ENCODE results near the gene FAM13C. TPM values are rescaled to one million over a fixed set of nuclear protein-coding genes. Genes with fewer than 3 reads are reported as not detected.

FAM13C gene
- total and polyA plus RNA-seq, 2 of the 4 experiments (the other 2 are of a cell fraction): 1.6 to 2.9 TPM

GRCh38 chr10:59301067-59301754 is 61.1 kb downstream of the FAM13C start:
- no peaks in the 10 kb centered on the region for H4K20me1 ChIP-seq (ENCODE audit: insufficient read depth, low read length)
- H3K9me1 ChIP-seq (ENCODE audit: insufficient read depth, low read length): no peaks in the 10 kb centered on the region
- H3K27me3 ChIP-seq (ENCODE audit: control insufficient read depth, insufficient read depth, low read length): no peaks in the 10 kb centered on the region
- in situ Hi-C loops (cut with MboI; ENCODE audit: low sequenced_read_pairs): no loop called here
- no peak overlapping the region for H2BK20ac ChIP-seq (ENCODE audit: low read depth, low read length)
- H3K9ac ChIP-seq (ENCODE audit: low read depth, low read length): no peak overlapping the region
- H3K18ac ChIP-seq (ENCODE audit: low read depth, low read length): no peak overlapping the region
- intact Hi-C loops (cut with micrococcal nuclease): no loop called here
- H3K36me3 ChIP-seq (ENCODE audit: control insufficient read depth, insufficient read depth, low read length): no peaks in the 10 kb centered on the region
- H3K27ac ChIP-seq (ENCODE audit: insufficient read depth, low read length): no peak overlapping the region
- peaks cover 3% of the 10 kb centered on the region; the same call in 1 of the 2 replicates for H3K4me1 ChIP-seq (ENCODE audit: control insufficient read depth, insufficient read depth, low read length)
- no peaks in the 10 kb centered on the region for H3K9me3 ChIP-seq (ENCODE audit: control insufficient read depth, insufficient read depth, low read length)
- H4K5ac ChIP-seq (ENCODE audit: low read depth, low read length): no peak overlapping the region
- ATAC-seq (ENCODE audit: low read depth): no peak
- no peak overlapping the region for H4K91ac ChIP-seq (ENCODE audit: insufficient read depth, low read depth, low read length)
- H3K4ac ChIP-seq (ENCODE audit: low read depth, low read length): no peak overlapping the region
- no peak overlapping the region for H2AK5ac ChIP-seq (ENCODE audit: low read depth, low read length)
- no peak overlapping the region for H3K23ac ChIP-seq (ENCODE audit: low read depth, low read length)
- dilution Hi-C loops (cut with HindIII; ENCODE audit: low sequenced_read_pairs, unreplicated experiment): no loop called here
- no peak overlapping the region for H2BK120ac ChIP-seq (ENCODE audit: low read depth, low read length)
- H3K56ac ChIP-seq (ENCODE audit: extremely low read depth, insufficient read depth, low read length): no peak overlapping the region
- ChIA-PET CTCF (no interaction called here), POLR2A (ENCODE audit: unreplicated experiment) (no interaction called here)
- no peaks in the 10 kb centered on the region for H3K79me1 ChIP-seq (ENCODE audit: low read depth in 1 of 2, low read length in 2 of 2)
- DNase-seq: no peak
- no CpG with 5 or more reads among the region's 6 CpGs for WGBS, 2 experiments (ENCODE audit: extremely low coverage in 2 of 2, insufficient read length in 1 of 2)
- no peak overlapping the region for H2AFZ ChIP-seq (replicated peaks; ENCODE audit: low read length, poor library complexity)
- no peak overlapping the region for H2BK15ac ChIP-seq (ENCODE audit: low read depth, low read length)
- TF ChIP-seq POLR2A (IDR thresholded peaks at IDR 0.05; ENCODE audit: low read depth, low read length) (no peak), CHD1 (IDR thresholded peaks at IDR 0.05; ENCODE audit: low read depth, low read length) (no peak), MXI1 (IDR thresholded peaks at IDR 0.05; ENCODE audit: borderline replicate concordance, low read depth, low read length) (no peak), MAFK (IDR thresholded peaks at IDR 0.05; ENCODE audit: low read depth, low read length) (no peak), ELK1 (IDR thresholded peaks at IDR 0.05; ENCODE audit: borderline replicate concordance, low read depth, low read length) (no peak)
- no peak overlapping the region for H2BK5ac ChIP-seq (ENCODE audit: low read depth, low read length, poor library complexity, severe bottlenecking)
- no TSS peak for BruUV-seq (replicated peaks)
- H3K4me3 ChIP-seq (ENCODE audit: insufficient read depth, low read depth, low read length): no peak overlapping the region
- H2AK9ac ChIP-seq (replicated peaks; ENCODE audit: low read depth, low read length, poor library complexity): no peak overlapping the region
- H4K8ac ChIP-seq (ENCODE audit: low read depth in 2 of 2, low read length in 2 of 2): no peak overlapping the region
- no peak overlapping the region for H3K14ac ChIP-seq (replicated peaks; ENCODE audit: low read depth, low read length)
- no peak overlapping the region for H3K4me2 ChIP-seq (ENCODE audit: low read depth, low read length)
